DMS53 treated with DMSO at 0.1 percent for 48 hours (cell line): ENCODE measurements around the gene RNF130.
"Not testable (repeated sequence)": the region's sequence is repeated elsewhere in the genome, so short reads cannot be mapped to it uniquely, and the experiment has no call there.

ENCODE experiments used
- DNase-seq: peaks from one replicate; lab custom pipeline; 2025; ENCODE audit not compliant: unreplicated experiment; lab: John Stamatoyannopoulos, UW

RNF130 gene

GRCh38 chr5:180103487-180104167 lies 32.1 kb upstream of the RNF130 start:
- DNase-seq = no peak

- DNase-seq = no peak
Measured at GRCh38 chr5:180102636-180103035, 31.1 kb upstream of the RNF130 start.

GRCh38 chr5:180101451-180102105 lies 30.0 kb upstream of the RNF130 start:
- no peak for DNase-seq

- no peak for DNase-seq
Measured at GRCh38 chr5:180100621-180101450, 29.3 kb upstream of the RNF130 start.

- DNase-seq = no peak
Measured at GRCh38 chr5:180099733-180100611, 28.4 kb upstream of the RNF130 start.

- DNase-seq = no peak
Measured at GRCh38 chr5:180098991-180099732, 27.6 kb upstream of the RNF130 start.

GRCh38 chr5:180098526-180098925 lies 27.0 kb upstream of the RNF130 start:
- no peak for DNase-seq

GRCh38 chr5:180097926-180098325 lies 26.4 kb upstream of the RNF130 start:
- no peak for DNase-seq

- DNase-seq = no peak
Measured at GRCh38 chr5:180097163-180097894, 25.8 kb upstream of the RNF130 start.

GRCh38 chr5:180096616-180097015 lies 25.1 kb upstream of the RNF130 start:
- no peak for DNase-seq

GRCh38 chr5:180095545-180095944 lies 24.0 kb upstream of the RNF130 start:
- DNase-seq = no peak

- DNase-seq = no peak
Measured at GRCh38 chr5:180093651-180094382, 22.3 kb upstream of the RNF130 start.

GRCh38 chr5:180093241-180093640 lies 21.7 kb upstream of the RNF130 start:
- DNase-seq = no peak

GRCh38 chr5:180090769-180091546 lies 19.4 kb upstream of the RNF130 start:
- DNase-seq = peak; percentile 73

- peak; percentile 27 for DNase-seq
Measured at GRCh38 chr5:180090098-180090768, 18.7 kb upstream of the RNF130 start.

GRCh38 chr5:180089628-180090027 lies 18.1 kb upstream of the RNF130 start:
- DNase-seq = not testable (repeated sequence)

GRCh38 chr5:180088561-180088960 lies 17.0 kb upstream of the RNF130 start:
- no peak for DNase-seq
